ENCODE measurements around the gene MTCL1. TPM values are rescaled to one million over a fixed set of nuclear protein-coding genes. Genes with fewer than 3 reads are reported as not detected.

Gene MTCL1
- total RNA-seq, 2 donors from 2014 or later: 4.1 to 17.2 TPM

GRCh38 chr18:8860845-8861642 is 155.7 kb downstream of the MTCL1 start:
- intact Hi-C loops (cut with DNase I, micrococcal nuclease): no loop called here
- no peak for ATAC-seq
- DNase-seq: no peak

GRCh38 chr18:8863427-8863826 is 158.1 kb downstream of the MTCL1 start:
- ATAC-seq (no peak), DNase-seq (no peak)
- intact Hi-C loops (cut with DNase I, micrococcal nuclease): no loop called here

GRCh38 chr18:8865934-8866333 is 160.6 kb downstream of the MTCL1 start:
- ATAC-seq: no peak
- intact Hi-C loops (cut with DNase I, micrococcal nuclease): no loop called here
- DNase-seq: no peak

- ATAC-seq (no peak), DNase-seq (no peak)
- intact Hi-C loops (cut with DNase I, micrococcal nuclease): no loop called here
These were observed 161.3 kb downstream of the MTCL1 start for GRCh38 chr18:8866679-8867078.

GRCh38 chr18:8868276-8868675 is 162.9 kb downstream of the MTCL1 start:
- intact Hi-C loops (cut with DNase I, micrococcal nuclease): no loop called here
- ATAC-seq: no peak

GRCh38 chr18:8868779-8869415 is 163.5 kb downstream of the MTCL1 start:
- ATAC-seq (no peak), DNase-seq (no peak)
- intact Hi-C loops (cut with DNase I, micrococcal nuclease): no loop called here

More at GRCh38 chr18:8868276-8868675, 162.9 kb downstream of the MTCL1 start:
- DNase-seq: no peak

- DNase-seq (no peak), ATAC-seq (no peak)
- intact Hi-C loops (cut with DNase I, micrococcal nuclease): no loop called here
These were observed 164.3 kb downstream of the MTCL1 start for GRCh38 chr18:8869696-8870095.

- no peak for ATAC-seq
- DNase-seq: no peak
- intact Hi-C loops (cut with DNase I, micrococcal nuclease): no loop called here
These were observed 165.2 kb downstream of the MTCL1 start for GRCh38 chr18:8870528-8870927.

- DNase-seq (no peak), ATAC-seq (no peak)
- intact Hi-C loops (cut with DNase I, micrococcal nuclease): no loop called here
These were observed 166.1 kb downstream of the MTCL1 start for GRCh38 chr18:8871489-8871888.

GRCh38 chr18:8874872-8875271 is 169.5 kb downstream of the MTCL1 start:
- no peak for ATAC-seq
- intact Hi-C loops (cut with DNase I, micrococcal nuclease): no loop called here

GRCh38 chr18:8876887-8877286 is 171.5 kb downstream of the MTCL1 start:
- DNase-seq: no peak

More at GRCh38 chr18:8874872-8875271, 169.5 kb downstream of the MTCL1 start:
- no peak for DNase-seq

GRCh38 chr18:8881103-8881502 is 175.7 kb downstream of the MTCL1 start:
- intact Hi-C loops (cut with DNase I, micrococcal nuclease): no loop called here
- ATAC-seq: no peak
- DNase-seq: no peak

More at GRCh38 chr18:8876887-8877286, 171.5 kb downstream of the MTCL1 start:
- ATAC-seq: no peak
- intact Hi-C loops (cut with DNase I, micrococcal nuclease): no loop called here

Other genes with a start within 250 kb of the MTCL1 start
- gene RAB12, start 96.1 kb upstream of the MTCL1 start, total RNA-seq: 10 to 100 TPM; 15.8 to 17.4 TPM